Suprapubic skin (tissue), 4 donors: ENCODE data around the gene MAJIN. TPM values are rescaled to one million over a fixed set of nuclear protein-coding genes. Genes with fewer than 3 reads are reported as not detected.

Experiments
- DNase-seq, 2 donors: peaks; one replicate each; pipeline ENCODE4 v3.0.0-alpha.2; 2019; ENCODE audit warnings: low spot score in 2 of 2
- H3K27ac ChIP-seq: fragments of 200-600 bp; sonication (generic); one replicate; pipeline ENCODE4 v1.5.1; 2019
- H3K27me3 ChIP-seq: fragments of 200-600 bp; sonication (generic); one replicate; pipeline ENCODE4 v1.5.1; 2019
- H3K36me3 ChIP-seq: fragments of 200-600 bp; sonication (generic); one replicate; pipeline ENCODE4 v1.5.1; 2019
- H3K4me1 ChIP-seq: fragments of 200-600 bp; sonication (generic); one replicate; pipeline ENCODE4 v1.5.1; 2019
- H3K4me3 ChIP-seq: fragments of 200-600 bp; sonication (generic); one replicate; pipeline ENCODE4 v1.5.1; 2019; ENCODE audit warnings: mild to moderate bottlenecking
- H3K9me3 ChIP-seq: fragments of 200-600 bp; sonication (generic); one replicate; pipeline ENCODE4 v1.5.1; 2019
- CTCF ChIP-seq, 2 donors: fragments of 200-600 bp in 1 of 2; fragments of 450-650 bp in 1 of 2; sonication (generic) in 1 of 2; IDR thresholded peaks; one replicate each; pipeline ENCODE4 v1.5.1; 2016 to 2019; ENCODE audit warnings: antibody characterized with exemption in 2 of 2, mild to moderate bottlenecking in 1 of 2, moderate library complexity in 1 of 2
- EP300 ChIP-seq: sonication (generic); formaldehyde crosslinking; IDR thresholded peaks from one replicate; pipeline ENCODE4 v1.6.1; 2017; ENCODE audit warnings: antibody characterized with exemption
- POLR2A ChIP-seq, 2 donors: fragments of 450-650 bp; IDR thresholded peaks; one replicate each; pipeline ENCODE4 v1.6.1; 2017; ENCODE audit warnings: antibody characterized with exemption in 2 of 2, mild to moderate bottlenecking in 2 of 2, moderate library complexity in 2 of 2
- POLR2AphosphoS5 ChIP-seq, 3 donors: sonication (generic); formaldehyde crosslinking; IDR thresholded peaks; one replicate each; pipeline ENCODE4 v1.6.1; 2017; ENCODE audit warnings: antibody characterized with exemption in 3 of 3
- WGBS: methylation state at CpG from one replicate; pipeline ENCODE4 v1.1.5; 2018; 5-methylcytosine and 5-hydroxymethylcytosine counted together
- total RNA-seq, 4 donors: library from RNA; depleted of rRNA; stranded (reverse); fragments of >200 nt; gene quantifications; one replicate each; pipeline ENCODE4 v1.1.0, GENCODE V29; 2016

The MAJIN gene
- total RNA-seq, 4 donors from 2014 or later, result not detected

GRCh38 chr11:64998690-64999431 lies 27.0 kb upstream of the MAJIN start:
- H3K4me3 ChIP-seq, result no peak overlapping the region
- H3K4me1 ChIP-seq, result no peaks in the 10 kb centered on the region
- no peak overlapping the region for H3K27ac ChIP-seq
- WGBS, result 61% methylated on average over 4 of the region's 9 CpGs
- no peaks in the 10 kb centered on the region for H3K9me3 ChIP-seq
- no peak for DNase-seq
- no peaks in the 10 kb centered on the region for H3K36me3 ChIP-seq
- H3K27me3 ChIP-seq, result no peaks in the 10 kb centered on the region
- TF ChIP-seq CTCF (IDR thresholded peaks at IDR 0.05) (no peak), POLR2AphosphoS5 (IDR thresholded peaks at IDR 0.05) (no peak), POLR2A (IDR thresholded peaks at IDR 0.05) (no peak)

GRCh38 chr11:64998141-64998540 lies 26.2 kb upstream of the MAJIN start:
- Histone ChIP-seq H3K4me1 (no peaks in the 10 kb centered on the region), H3K9me3 (no peaks in the 10 kb centered on the region), H3K27ac (no peak overlapping the region), H3K4me3 (no peak overlapping the region), H3K36me3 (no peaks in the 10 kb centered on the region), H3K27me3 (no peaks in the 10 kb centered on the region)
- DNase-seq, result no peak
- no peak for TF ChIP-seq POLR2A (IDR thresholded peaks at IDR 0.05)
- no peak for TF ChIP-seq CTCF (IDR thresholded peaks at IDR 0.05)
- TF ChIP-seq EP300, result no peak
- no peak for TF ChIP-seq POLR2AphosphoS5 (IDR thresholded peaks at IDR 0.05)
- WGBS, result 64% methylated on average over 1 of the region's 1 CpG

- no peaks in the 10 kb centered on the region for H3K4me1 ChIP-seq
- TF ChIP-seq POLR2A (IDR thresholded peaks at IDR 0.05), result no peak
- peak in 1 of 2 donors; percentile 13 for TF ChIP-seq CTCF (IDR thresholded peaks at IDR 0.05)
- no peak within 1 kb of the TSS for H3K27ac ChIP-seq
- no peaks in the 10 kb centered on the region for H3K36me3 ChIP-seq
- H3K27me3 ChIP-seq, result no peaks in the 10 kb centered on the region
- H3K9me3 ChIP-seq, result no peaks in the 10 kb centered on the region
- no peak for DNase-seq
- 27% methylated on average over 6 of the region's 9 CpGs for WGBS
- peak within 1 kb of the TSS; percentile 30 for H3K4me3 ChIP-seq
These were observed 24.9 kb upstream of the MAJIN start, which contains the start of gene BATF2 for GRCh38 chr11:64996710-64997380. Gene BATF2, minus strand, starts transcription at chr11:64996971. Its CDS starts 57 bp downstream, at chr11:64996914.

- Histone ChIP-seq H3K36me3 (no peaks in the 10 kb centered on the region), H3K4me1 (no peaks in the 10 kb centered on the region), H3K9me3 (no peaks in the 10 kb centered on the region), H3K27ac (no peak overlapping the region), H3K27me3 (no peaks in the 10 kb centered on the region), H3K4me3 (peak overlapping the region; percentile 30)
- 47% methylated on average over 11 of the region's 11 CpGs for WGBS
- TF ChIP-seq CTCF (IDR thresholded peaks at IDR 0.05) (no peak), POLR2A (IDR thresholded peaks at IDR 0.05) (no peak), POLR2AphosphoS5 (IDR thresholded peaks at IDR 0.05) (no peak)
- DNase-seq, result no peak
These were observed 24.4 kb upstream of the MAJIN start for GRCh38 chr11:64996327-64996709.

- H3K9me3 ChIP-seq, result no peaks in the 10 kb centered on the region
- H3K4me1 ChIP-seq, result peaks cover 11% of the 10 kb centered on the region
- no peak for TF ChIP-seq CTCF (IDR thresholded peaks at IDR 0.05)
- no peak for TF ChIP-seq POLR2AphosphoS5 (IDR thresholded peaks at IDR 0.05)
- TF ChIP-seq POLR2A (IDR thresholded peaks at IDR 0.05), result no peak
- TF ChIP-seq EP300, result no peak
- H3K27ac ChIP-seq, result no peak overlapping the region
- H3K27me3 ChIP-seq, result no peaks in the 10 kb centered on the region
- WGBS, result 90% methylated on average over 7 of the region's 7 CpGs
- no peak overlapping the region for H3K4me3 ChIP-seq
- no peak for DNase-seq
- no peaks in the 10 kb centered on the region for H3K36me3 ChIP-seq
These were observed 22.4 kb upstream of the MAJIN start for GRCh38 chr11:64994318-64994717.
